ENCODE measurements around the gene MRPL11. TPM values are rescaled to one million over a fixed set of nuclear protein-coding genes. Genes with fewer than 3 reads are reported as not detected.

Gene MRPL11
- total RNA-seq, 1 donor from 2014 or later: 33.1 TPM

DNA sequence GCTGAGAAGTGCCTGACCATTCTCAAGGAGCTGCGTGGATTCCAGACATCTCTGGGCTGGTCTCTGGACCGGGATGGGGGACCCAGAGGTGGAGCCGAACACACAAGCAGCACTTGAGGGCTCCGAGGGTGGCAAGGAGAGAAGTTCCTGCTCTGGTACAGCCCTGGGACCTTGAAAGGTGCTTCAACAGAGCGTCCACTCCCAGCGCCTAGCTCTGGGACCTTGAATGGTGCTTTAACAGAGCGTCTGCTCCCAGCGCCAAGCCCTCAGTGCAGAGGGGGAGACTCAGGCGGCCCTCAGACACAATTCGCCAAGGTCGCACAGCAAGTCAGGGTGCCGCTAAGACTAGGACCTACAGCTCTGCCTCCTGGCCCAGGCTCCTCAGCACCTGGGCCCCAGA lies 28.5 kb downstream of the MRPL11 start:
- Histone ChIP-seq H3K4me1 (ENCODE audit: insufficient read depth, low read length) (peaks cover 11% of the 10 kb centered on the region), H3K9me3 (ENCODE audit: insufficient read depth, low read depth, low read length) (no peaks in the 10 kb centered on the region), H3K36me3 (ENCODE audit: insufficient read depth, low read length) (no peaks in the 10 kb centered on the region), H2AFZ (ENCODE audit: low read depth, low read length) (no peak overlapping the region), H3K27ac (ENCODE audit: low read depth, low read length) (no peak overlapping the region), H4K20me1 (ENCODE audit: insufficient read depth, low read length) (peaks cover 19% of the 10 kb centered on the region), H3K79me2 (ENCODE audit: insufficient read depth, low read length) (no peaks in the 10 kb centered on the region), H3K4me2 (ENCODE audit: low read length) (no peak overlapping the region), H3K9ac (ENCODE audit: low read length) (no peak overlapping the region), H3K27me3 (ENCODE audit: insufficient read depth, low read length) (peaks cover 23% of the 10 kb centered on the region), H3K4me3 (ENCODE audit: insufficient read depth, low read depth, low read length) (no peak overlapping the region)
- TF ChIP-seq EZH2 (IDR thresholded peaks at IDR 0.05; ENCODE audit: insufficient read depth, low read length): no peak
- TF ChIP-seq, protein P1, sequence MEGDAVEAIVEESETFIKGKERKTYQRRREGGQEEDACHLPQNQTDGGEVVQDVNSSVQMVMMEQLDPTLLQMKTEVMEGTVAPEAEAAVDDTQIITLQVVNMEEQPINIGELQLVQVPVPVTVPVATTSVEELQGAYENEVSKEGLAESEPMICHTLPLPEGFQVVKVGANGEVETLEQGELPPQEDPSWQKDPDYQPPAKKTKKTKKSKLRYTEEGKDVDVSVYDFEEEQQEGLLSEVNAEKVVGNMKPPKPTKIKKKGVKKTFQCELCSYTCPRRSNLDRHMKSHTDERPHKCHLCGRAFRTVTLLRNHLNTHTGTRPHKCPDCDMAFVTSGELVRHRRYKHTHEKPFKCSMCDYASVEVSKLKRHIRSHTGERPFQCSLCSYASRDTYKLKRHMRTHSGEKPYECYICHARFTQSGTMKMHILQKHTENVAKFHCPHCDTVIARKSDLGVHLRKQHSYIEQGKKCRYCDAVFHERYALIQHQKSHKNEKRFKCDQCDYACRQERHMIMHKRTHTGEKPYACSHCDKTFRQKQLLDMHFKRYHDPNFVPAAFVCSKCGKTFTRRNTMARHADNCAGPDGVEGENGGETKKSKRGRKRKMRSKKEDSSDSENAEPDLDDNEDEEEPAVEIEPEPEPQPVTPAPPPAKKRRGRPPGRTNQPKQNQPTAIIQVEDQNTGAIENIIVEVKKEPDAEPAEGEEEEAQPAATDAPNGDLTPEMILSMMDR (IDR thresholded peaks at IDR 0.05; ENCODE audit: insufficient read depth, low read depth, low read length): no peak
- H3K9me3 Mint-ChIP-seq (ENCODE audit: unreplicated experiment): peaks cover 3% of the 10 kb centered on the region
- DNase-seq (ENCODE audit: low read depth) (no peak), FAIRE-seq (no peak)
- no peaks in the 10 kb centered on the region for H3K36me3 Mint-ChIP-seq (ENCODE audit: low read depth, unreplicated experiment)
- peaks cover 53% of the 10 kb centered on the region for H3K27me3 Mint-ChIP-seq (ENCODE audit: low read depth, unreplicated experiment)
- H3K4me3 Mint-ChIP-seq (ENCODE audit: unreplicated experiment): no peak overlapping the region
- H3K27ac Mint-ChIP-seq (ENCODE audit: unreplicated experiment): no peak overlapping the region
- H3K4me1 Mint-ChIP-seq (ENCODE audit: low read depth, unreplicated experiment): peaks cover 11% of the 10 kb centered on the region

DNA sequence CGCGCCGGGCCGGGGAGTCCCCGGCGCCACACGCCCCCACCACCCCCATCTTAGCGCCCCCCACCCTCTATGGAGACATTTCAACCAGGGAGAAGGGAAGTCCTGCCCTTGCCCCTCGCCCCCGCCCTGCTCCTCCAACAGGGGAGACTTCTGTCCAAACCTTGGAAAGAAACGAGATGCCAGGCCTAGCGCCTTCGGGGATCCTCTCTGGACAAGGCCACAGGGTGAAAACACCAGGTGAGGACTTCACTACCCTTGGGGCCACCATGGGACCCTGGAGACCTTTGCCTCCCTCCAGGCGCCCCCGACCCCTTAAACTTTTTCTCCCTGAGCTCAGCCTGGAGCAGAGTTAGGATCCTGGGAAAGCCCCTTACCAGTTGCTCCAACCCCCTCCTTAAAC lies 29.4 kb downstream of the MRPL11 start:
- Histone ChIP-seq H3K4me2 (ENCODE audit: low read length) (peak overlapping the region; percentile 98), H3K79me2 (ENCODE audit: insufficient read depth, low read length) (no peaks in the 10 kb centered on the region), H3K9me3 (ENCODE audit: insufficient read depth, low read depth, low read length) (no peaks in the 10 kb centered on the region), H3K4me1 (ENCODE audit: insufficient read depth, low read length) (peaks cover 11% of the 10 kb centered on the region), H3K27ac (ENCODE audit: low read depth, low read length) (no peak overlapping the region), H3K27me3 (ENCODE audit: insufficient read depth, low read length) (peaks cover 24% of the 10 kb centered on the region), H2AFZ (ENCODE audit: low read depth, low read length) (peak overlapping the region; percentile 24), H3K9ac (ENCODE audit: low read length) (no peak overlapping the region), H3K4me3 (ENCODE audit: insufficient read depth, low read depth, low read length) (no peak overlapping the region), H4K20me1 (ENCODE audit: insufficient read depth, low read length) (peaks cover 10% of the 10 kb centered on the region), H3K36me3 (ENCODE audit: insufficient read depth, low read length) (no peaks in the 10 kb centered on the region)
- DNase-seq (ENCODE audit: low read depth): no peak
- Mint-ChIP-seq H3K9me3 (ENCODE audit: unreplicated experiment) (peaks cover 4% of the 10 kb centered on the region), H3K4me1 (ENCODE audit: low read depth, unreplicated experiment) (peaks cover 9% of the 10 kb centered on the region), H3K4me3 (ENCODE audit: unreplicated experiment) (no peak overlapping the region), H3K27ac (ENCODE audit: unreplicated experiment) (peak overlapping the region; percentile 26), H3K36me3 (ENCODE audit: low read depth, unreplicated experiment) (no peaks in the 10 kb centered on the region), H3K27me3 (ENCODE audit: low read depth, unreplicated experiment) (peaks cover 53% of the 10 kb centered on the region)
- TF ChIP-seq, protein P1 (IDR thresholded peaks at IDR 0.05; ENCODE audit: insufficient read depth, low read depth, low read length): no peak
- FAIRE-seq: no peak

DNA sequence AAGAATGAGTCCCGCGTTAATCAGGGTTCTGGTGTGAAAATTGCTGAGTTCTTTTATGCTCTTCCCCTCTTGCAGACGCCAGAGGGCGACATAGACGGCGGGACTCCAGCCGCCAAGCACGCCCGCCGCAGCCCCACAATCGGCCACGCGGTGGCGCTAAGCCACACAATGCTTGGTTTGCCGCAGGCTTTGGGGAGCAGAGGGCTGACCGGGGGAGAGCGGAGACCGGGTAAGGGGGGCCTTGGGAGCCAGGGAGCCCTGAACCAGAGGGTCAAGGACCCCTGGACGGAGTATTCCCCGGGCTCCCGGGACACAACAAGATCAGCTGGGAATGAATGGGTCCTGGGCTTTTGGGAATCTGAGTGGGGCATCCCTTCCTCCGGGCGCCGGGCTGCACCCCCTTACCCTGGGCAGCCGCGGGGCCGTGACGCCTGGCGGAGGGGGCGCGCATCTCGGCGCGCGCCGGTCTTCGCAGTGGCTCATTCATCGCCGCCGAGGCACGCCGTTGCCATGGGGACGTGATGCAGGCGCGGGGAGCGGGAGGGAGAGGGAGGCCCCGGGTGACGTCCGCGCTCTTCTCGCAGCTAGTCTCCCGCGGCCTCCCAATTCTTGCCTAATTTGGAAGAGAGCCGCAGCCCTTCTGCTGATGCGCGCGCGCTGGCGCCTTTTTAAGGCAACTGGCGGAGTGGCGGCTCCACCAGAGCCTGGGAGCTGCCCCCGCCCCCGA lies 30.0 kb downstream of the MRPL11 start:
- Mint-ChIP-seq H3K36me3 (ENCODE audit: low read depth, unreplicated experiment) (no peaks in the 10 kb centered on the region), H3K4me1 (ENCODE audit: low read depth, unreplicated experiment) (peaks cover 4% of the 10 kb centered on the region), H3K4me3 (ENCODE audit: unreplicated experiment) (peak overlapping the region; percentile 83), H3K27ac (ENCODE audit: unreplicated experiment) (peak overlapping the region; percentile 41), H3K9me3 (ENCODE audit: unreplicated experiment) (peaks cover 4% of the 10 kb centered on the region), H3K27me3 (ENCODE audit: low read depth, unreplicated experiment) (peaks cover 54% of the 10 kb centered on the region)
- Histone ChIP-seq H3K27ac (ENCODE audit: low read depth, low read length) (peak overlapping the region; percentile 1), H2AFZ (ENCODE audit: low read depth, low read length) (peak overlapping the region; percentile 71), H3K9me3 (ENCODE audit: insufficient read depth, low read depth, low read length) (no peaks in the 10 kb centered on the region), H3K4me2 (ENCODE audit: low read length) (peak overlapping the region; percentile 98), H3K79me2 (ENCODE audit: insufficient read depth, low read length) (no peaks in the 10 kb centered on the region), H3K4me1 (ENCODE audit: insufficient read depth, low read length) (peaks cover 11% of the 10 kb centered on the region), H3K4me3 (ENCODE audit: insufficient read depth, low read depth, low read length) (peak overlapping the region; percentile 60), H3K36me3 (ENCODE audit: insufficient read depth, low read length) (no peaks in the 10 kb centered on the region), H3K27me3 (ENCODE audit: insufficient read depth, low read length) (peaks cover 28% of the 10 kb centered on the region), H3K9ac (ENCODE audit: low read length) (peak overlapping the region; percentile 71), H4K20me1 (ENCODE audit: insufficient read depth, low read length) (peaks cover 7% of the 10 kb centered on the region)
- FAIRE-seq (peak; percentile 29), DNase-seq (ENCODE audit: low read depth) (peak; percentile 82)
- TF ChIP-seq EZH2 (IDR thresholded peaks at IDR 0.05; ENCODE audit: insufficient read depth, low read length): no peak
- TF ChIP-seq, protein P1 (IDR thresholded peaks at IDR 0.05; ENCODE audit: insufficient read depth, low read depth, low read length): peak; percentile 99
